Osteoblast (primary cell): Measurements from ENCODE around the gene TRIM52. TPM values are rescaled to one million over a fixed set of nuclear protein-coding genes. Genes with fewer than 3 reads are reported as not detected.
A peak's percentile ranks its signal among the peaks of the same experiment; 100 is the strongest.
"Not testable (repeated sequence)": the region's sequence is repeated elsewhere in the genome, so short reads cannot be mapped to it uniquely, and the experiment has no call there.

ENCODE experiments used
- DNase-seq: peaks from one replicate; pipeline ENCODE4 v3.0.0; 2011; ENCODE audit warnings: low spot score, mixed read lengths; ENCODE audit not compliant: insufficient read length; ENCODE audit errors: missing footprints
- H2AFZ ChIP-seq: 2 replicates; pipeline ENCODE4 v1.6.0; 2011; ENCODE audit warnings: mild to moderate bottlenecking, low read length
- H3K27ac ChIP-seq: 2 replicates; pipeline ENCODE4 v1.5.1; 2011; ENCODE audit warnings: mild to moderate bottlenecking, low read depth, low read length, moderate library complexity
- H3K27me3 ChIP-seq: 2 replicates; pipeline ENCODE4 v1.6.0; 2012; ENCODE audit warnings: mild to moderate bottlenecking, control low read depth, inconsistent platforms, low read length, moderate library complexity; ENCODE audit not compliant: insufficient read depth
- H3K36me3 ChIP-seq: 2 replicates; pipeline ENCODE4 v1.5.1; 2011; ENCODE audit warnings: mild to moderate bottlenecking, low read length, control low read depth, moderate library complexity; ENCODE audit not compliant: insufficient read depth
- H3K4me1 ChIP-seq: 2 replicates; pipeline ENCODE4 v1.5.1; 2011; ENCODE audit warnings: mild to moderate bottlenecking, low read length, control low read depth, moderate library complexity; ENCODE audit not compliant: insufficient read depth
- H3K4me2 ChIP-seq: 2 replicates; pipeline ENCODE4 v1.6.0; 2011; ENCODE audit warnings: mild to moderate bottlenecking, low read length; ENCODE audit not compliant: insufficient read depth
- H3K4me3 ChIP-seq: fragments of 200-600 bp; sonication (generic); 3 replicates; pipeline ENCODE4 v1.5.1; 2012; ENCODE audit warnings: mild to moderate bottlenecking, low read length, inconsistent platforms; ENCODE audit not compliant: insufficient read depth
- H3K79me2 ChIP-seq: 2 replicates; pipeline ENCODE4 v1.6.0; 2012; ENCODE audit warnings: mild to moderate bottlenecking, low read length, control low read depth, inconsistent platforms; ENCODE audit not compliant: insufficient read depth
- H3K9me3 ChIP-seq: 2 replicates; pipeline ENCODE4 v1.5.1; 2011; ENCODE audit warnings: low read depth, low read length, control low read depth
- H4K20me1 ChIP-seq: 2 replicates; pipeline ENCODE4 v1.6.0; 2012; ENCODE audit warnings: mild to moderate bottlenecking, low read length, control low read depth; ENCODE audit not compliant: insufficient read depth
- CTCF ChIP-seq: IDR thresholded peaks from 2 replicates; pipeline ENCODE4 v1.5.1; 2011; ENCODE audit warnings: mild to moderate bottlenecking, low read depth, low read length, moderate library complexity; ENCODE audit errors: extremely low read depth
- total RNA-seq: library from RNA; depleted of rRNA; stranded (reverse); fragments of >200 nt; gene quantifications from 2 replicates; pipeline ENCODE4 v1.2.3, GENCODE V29; 2012

Gene TRIM52
- total RNA-seq, 1 donor, result 7.2 TPM

- no peak overlapping the region for H3K27ac ChIP-seq
- no peaks in the 10 kb centered on the region for H3K9me3 ChIP-seq
- H3K4me2 ChIP-seq, result no peak overlapping the region
- no peaks in the 10 kb centered on the region for H3K27me3 ChIP-seq
- TF ChIP-seq CTCF, result no peak
- no peak for DNase-seq
- H3K36me3 ChIP-seq, result no peaks in the 10 kb centered on the region
- H3K4me1 ChIP-seq, result peaks cover 12% of the 10 kb centered on the region
- no peaks in the 10 kb centered on the region for H3K79me2 ChIP-seq
- H3K4me3 ChIP-seq, result no peak overlapping the region
- no peaks in the 10 kb centered on the region for H4K20me1 ChIP-seq
- H2AFZ ChIP-seq, result no peak overlapping the region
Measured at GRCh38 chr5:181212934-181213333, 48.0 kb downstream of the TRIM52 start.

GRCh38 chr5:181212080-181212479 lies 48.9 kb downstream of the TRIM52 start:
- H3K27ac ChIP-seq, result no peak overlapping the region
- H3K79me2 ChIP-seq, result no peaks in the 10 kb centered on the region
- peak; percentile 25 for DNase-seq
- H3K4me2 ChIP-seq, result no peak overlapping the region
- H4K20me1 ChIP-seq, result no peaks in the 10 kb centered on the region
- no peaks in the 10 kb centered on the region for H3K36me3 ChIP-seq
- TF ChIP-seq CTCF, result no peak
- no peaks in the 10 kb centered on the region for H3K27me3 ChIP-seq
- H3K9me3 ChIP-seq, result no peaks in the 10 kb centered on the region
- H2AFZ ChIP-seq, result no peak overlapping the region
- H3K4me1 ChIP-seq, result peaks cover 6% of the 10 kb centered on the region
- H3K4me3 ChIP-seq, result no peak overlapping the region

GRCh38 chr5:181211208-181211607 lies 49.7 kb downstream of the TRIM52 start:
- DNase-seq, result peak; percentile 23
- no peaks in the 10 kb centered on the region for H3K79me2 ChIP-seq
- no peaks in the 10 kb centered on the region for H3K36me3 ChIP-seq
- no peaks in the 10 kb centered on the region for H3K9me3 ChIP-seq
- no peak overlapping the region for H3K27ac ChIP-seq
- no peak overlapping the region for H3K4me2 ChIP-seq
- H3K27me3 ChIP-seq, result no peaks in the 10 kb centered on the region
- TF ChIP-seq CTCF, result no peak
- peaks cover 3% of the 10 kb centered on the region for H3K4me1 ChIP-seq
- no peak overlapping the region for H2AFZ ChIP-seq
- no peak overlapping the region for H3K4me3 ChIP-seq
- H4K20me1 ChIP-seq, result no peaks in the 10 kb centered on the region

GRCh38 chr5:181210698-181211097 lies 50.2 kb downstream of the TRIM52 start:
- not testable (repeated sequence) for H3K4me2 ChIP-seq, H4K20me1 ChIP-seq, H3K27me3 ChIP-seq, H3K4me1 ChIP-seq, DNase-seq, H3K4me3 ChIP-seq, H3K79me2 ChIP-seq, H3K36me3 ChIP-seq, H2AFZ ChIP-seq, H3K27ac ChIP-seq, H3K9me3 ChIP-seq

- H2AFZ ChIP-seq, H3K36me3 ChIP-seq, H3K9me3 ChIP-seq, H3K79me2 ChIP-seq, DNase-seq, H3K27me3 ChIP-seq, H3K4me2 ChIP-seq, H4K20me1 ChIP-seq, H3K4me1 ChIP-seq, H3K4me3 ChIP-seq, H3K27ac ChIP-seq: not testable (repeated sequence)
Measured at GRCh38 chr5:181210148-181210547, 50.8 kb downstream of the TRIM52 start.

- H3K79me2 ChIP-seq, H3K27me3 ChIP-seq, H3K36me3 ChIP-seq, H2AFZ ChIP-seq, H3K4me2 ChIP-seq, H3K9me3 ChIP-seq, H4K20me1 ChIP-seq, H3K4me3 ChIP-seq, H3K4me1 ChIP-seq, DNase-seq, H3K27ac ChIP-seq: not testable (repeated sequence)
Measured at GRCh38 chr5:181209006-181209405, 51.9 kb downstream of the TRIM52 start.
